SK-N-SH treated with all-trans-retinoic acid at 6 μM for 48 hours (cell line): ENCODE measurements around the gene ATP2C1.

Experiments used
- ATAC-seq: fragments of 200-7000 bp; cut with Tn5 transposase; 3 replicates; pipeline ENCODE4 v1.9.1; 2020; ENCODE audit warnings: mild to moderate bottlenecking, moderate library complexity
- ARNTL ChIP-seq: fragments of 450-650 bp; formaldehyde crosslinking; IDR thresholded peaks from 2 replicates; pipeline ENCODE4 v1.5.0; 2020; ENCODE audit warnings: low read depth, mild to moderate bottlenecking, moderate library complexity, borderline replicate concordance
- CSRNP3 ChIP-seq: fragments of 250-450 bp; sonication (Bioruptor Pico); IDR thresholded peaks from 2 replicates; pipeline ENCODE4 v1.5.1; 2021; ENCODE audit warnings: mild to moderate bottlenecking, moderate library complexity
- ESRRG ChIP-seq: fragments of 250-450 bp; sonication (Bioruptor Pico); IDR thresholded peaks from 2 replicates; pipeline ENCODE4 v1.6.1; 2021; ENCODE audit warnings: mild to moderate bottlenecking
- GLIS3 ChIP-seq: fragments of 250-450 bp; sonication (Bioruptor Pico); IDR thresholded peaks from 2 replicates; pipeline ENCODE4 v1.5.0; 2020; ENCODE audit warnings: mild to moderate bottlenecking, moderate library complexity
- ISL1 ChIP-seq: fragments of 250-450 bp; sonication (Bioruptor Pico); IDR thresholded peaks from 2 replicates; pipeline ENCODE4 v2.1.2; 2022; ENCODE audit warnings: mild to moderate bottlenecking, moderate library complexity
- OSR1 ChIP-seq: fragments of 250-450 bp; sonication (Bioruptor Pico); IDR thresholded peaks from 2 replicates; pipeline ENCODE4 v1.8.0; 2022; ENCODE audit warnings: moderate library complexity, mild to moderate bottlenecking, inconsistent platforms
- POU6F1 ChIP-seq: fragments of 250-450 bp; sonication (Bioruptor Pico); IDR thresholded peaks from 2 replicates; pipeline ENCODE4 v1.8.0; 2021; ENCODE audit warnings: low read depth, mild to moderate bottlenecking, moderate library complexity, borderline replicate concordance
- PPARA ChIP-seq: fragments of 250-450 bp; sonication (Bioruptor Pico); IDR thresholded peaks from 2 replicates; pipeline ENCODE4 v1.5.0; 2020; ENCODE audit warnings: mild to moderate bottlenecking, borderline replicate concordance
- RARB ChIP-seq: fragments of 250-450 bp; sonication (Bioruptor Pico); IDR thresholded peaks from 2 replicates; pipeline ENCODE4 v1.8.0; 2021; ENCODE audit warnings: mild to moderate bottlenecking, moderate library complexity
- SNAI2 ChIP-seq: fragments of 250-450 bp; sonication (Bioruptor Pico); IDR thresholded peaks from 2 replicates; pipeline ENCODE4 v1.5.0; 2020; ENCODE audit warnings: mild to moderate bottlenecking, moderate library complexity
- TOX ChIP-seq: fragments of 250-450 bp; sonication (Bioruptor Pico); IDR thresholded peaks from 2 replicates; pipeline ENCODE4 v1.8.0; 2021; ENCODE audit warnings: mild to moderate bottlenecking, moderate library complexity, borderline replicate concordance
- ZC3H10 ChIP-seq: fragments of 250-450 bp; sonication (Bioruptor Pico); IDR thresholded peaks from 2 replicates; pipeline ENCODE4 v1.5.1; 2021; ENCODE audit warnings: mild to moderate bottlenecking, moderate library complexity
- ZFP3 ChIP-seq: fragments of 250-450 bp; sonication (Bioruptor Pico); IDR thresholded peaks from 2 replicates; pipeline ENCODE4 v1.5.0; 2020; ENCODE audit warnings: mild to moderate bottlenecking, moderate library complexity
- ZFP30 ChIP-seq: fragments of 450-650 bp; formaldehyde crosslinking; IDR thresholded peaks from 2 replicates; pipeline ENCODE4 v1.5.0; 2022; ENCODE audit warnings: mild to moderate bottlenecking, moderate library complexity
- ZNF565 ChIP-seq: fragments of 450-650 bp; formaldehyde crosslinking; conservative IDR thresholded peaks from 2 replicates; pipeline ENCODE4 v1.5.0; 2020; ENCODE audit warnings: low read depth, mild to moderate bottlenecking, moderate library complexity
- ZNF70 ChIP-seq: fragments of 450-650 bp; formaldehyde crosslinking; IDR thresholded peaks from 2 replicates; pipeline ENCODE4 v1.5.0; 2020; ENCODE audit warnings: mild to moderate bottlenecking, moderate library complexity
- TF ChIP-seq, protein P1 (sequence below): fragments of 250-450 bp; sonication (Bioruptor Pico); IDR thresholded peaks from 2 replicates; pipeline ENCODE4 v1.8.0; 2020; ENCODE audit warnings: mild to moderate bottlenecking, moderate library complexity, borderline replicate concordance
- TF ChIP-seq, protein P2 (sequence below): fragments of 250-450 bp; sonication (Bioruptor Pico); IDR thresholded peaks from 2 replicates; pipeline ENCODE4 v1.5.1; 2020; ENCODE audit warnings: low read depth, mild to moderate bottlenecking, moderate library complexity
- TF ChIP-seq, protein P3 (sequence below): fragments of 250-450 bp; sonication (Bioruptor Pico); IDR thresholded peaks from 2 replicates; pipeline ENCODE4 v1.5.0; 2020; ENCODE audit warnings: mild to moderate bottlenecking, moderate library complexity

ATP2C1 gene

GRCh38 chr3:131001071-131001470 lies 107.2 kb downstream of the ATP2C1 start:
- no peak for ATAC-seq
- TF ChIP-seq GLIS3 (CRISPR knock-in tag) (no peak), RARB (CRISPR knock-in tag) (no peak), POU6F1 (CRISPR knock-in tag) (no peak), PPARA (no peak), ARNTL (CRISPR knock-in tag) (no peak), OSR1 (CRISPR knock-in tag) (no peak)
- TF ChIP-seq, protein P1, sequence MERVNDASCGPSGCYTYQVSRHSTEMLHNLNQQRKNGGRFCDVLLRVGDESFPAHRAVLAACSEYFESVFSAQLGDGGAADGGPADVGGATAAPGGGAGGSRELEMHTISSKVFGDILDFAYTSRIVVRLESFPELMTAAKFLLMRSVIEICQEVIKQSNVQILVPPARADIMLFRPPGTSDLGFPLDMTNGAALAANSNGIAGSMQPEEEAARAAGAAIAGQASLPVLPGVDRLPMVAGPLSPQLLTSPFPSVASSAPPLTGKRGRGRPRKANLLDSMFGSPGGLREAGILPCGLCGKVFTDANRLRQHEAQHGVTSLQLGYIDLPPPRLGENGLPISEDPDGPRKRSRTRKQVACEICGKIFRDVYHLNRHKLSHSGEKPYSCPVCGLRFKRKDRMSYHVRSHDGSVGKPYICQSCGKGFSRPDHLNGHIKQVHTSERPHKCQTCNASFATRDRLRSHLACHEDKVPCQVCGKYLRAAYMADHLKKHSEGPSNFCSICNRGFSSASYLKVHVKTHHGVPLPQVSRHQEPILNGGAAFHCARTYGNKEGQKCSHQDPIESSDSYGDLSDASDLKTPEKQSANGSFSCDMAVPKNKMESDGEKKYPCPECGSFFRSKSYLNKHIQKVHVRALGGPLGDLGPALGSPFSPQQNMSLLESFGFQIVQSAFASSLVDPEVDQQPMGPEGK = no peak

DNA sequence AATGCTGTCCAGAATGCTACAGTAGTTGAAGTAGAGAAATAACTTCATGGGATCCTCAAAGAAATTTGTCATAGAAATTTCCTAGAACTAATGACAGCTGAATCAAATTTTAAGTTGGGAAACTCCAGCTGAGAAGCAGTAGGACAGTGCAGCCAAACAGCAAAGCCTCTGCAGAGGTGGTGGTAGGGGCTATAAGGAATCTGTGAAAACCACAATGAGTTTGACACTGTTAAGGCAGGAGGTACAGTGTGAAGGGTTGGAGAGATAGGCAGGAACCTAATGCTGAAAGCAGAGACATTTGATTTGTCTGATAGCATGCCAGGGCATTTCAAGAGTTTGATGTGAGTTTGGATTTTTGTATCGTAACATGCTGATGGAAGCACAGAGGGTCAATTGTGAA lies 110.7 kb downstream of the ATP2C1 start:
- TF ChIP-seq ESRRG (no peak), ZNF565 (CRISPR knock-in tag) (no peak), ZC3H10 (CRISPR knock-in tag) (no peak), ZNF70 (no peak), GLIS3 (CRISPR knock-in tag) (no peak), ARNTL (CRISPR knock-in tag) (no peak), POU6F1 (CRISPR knock-in tag) (no peak), ZFP3 (CRISPR knock-in tag) (no peak), SNAI2 (CRISPR knock-in tag) (no peak), ISL1 (CRISPR knock-in tag) (no peak), ZFP30 (CRISPR knock-in tag) (no peak)
- TF ChIP-seq, protein P2, sequence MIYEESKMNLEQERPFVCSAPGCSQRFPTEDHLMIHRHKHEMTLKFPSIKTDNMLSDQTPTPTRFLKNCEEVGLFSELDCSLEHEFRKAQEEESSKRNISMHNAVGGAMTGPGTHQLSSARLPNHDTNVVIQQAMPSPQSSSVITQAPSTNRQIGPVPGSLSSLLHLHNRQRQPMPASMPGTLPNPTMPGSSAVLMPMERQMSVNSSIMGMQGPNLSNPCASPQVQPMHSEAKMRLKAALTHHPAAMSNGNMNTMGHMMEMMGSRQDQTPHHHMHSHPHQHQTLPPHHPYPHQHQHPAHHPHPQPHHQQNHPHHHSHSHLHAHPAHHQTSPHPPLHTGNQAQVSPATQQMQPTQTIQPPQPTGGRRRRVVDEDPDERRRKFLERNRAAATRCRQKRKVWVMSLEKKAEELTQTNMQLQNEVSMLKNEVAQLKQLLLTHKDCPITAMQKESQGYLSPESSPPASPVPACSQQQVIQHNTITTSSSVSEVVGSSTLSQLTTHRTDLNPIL (CRISPR knock-in tag) = no peak
- TF ChIP-seq, protein P1 = no peak
- TF ChIP-seq, protein P3, sequence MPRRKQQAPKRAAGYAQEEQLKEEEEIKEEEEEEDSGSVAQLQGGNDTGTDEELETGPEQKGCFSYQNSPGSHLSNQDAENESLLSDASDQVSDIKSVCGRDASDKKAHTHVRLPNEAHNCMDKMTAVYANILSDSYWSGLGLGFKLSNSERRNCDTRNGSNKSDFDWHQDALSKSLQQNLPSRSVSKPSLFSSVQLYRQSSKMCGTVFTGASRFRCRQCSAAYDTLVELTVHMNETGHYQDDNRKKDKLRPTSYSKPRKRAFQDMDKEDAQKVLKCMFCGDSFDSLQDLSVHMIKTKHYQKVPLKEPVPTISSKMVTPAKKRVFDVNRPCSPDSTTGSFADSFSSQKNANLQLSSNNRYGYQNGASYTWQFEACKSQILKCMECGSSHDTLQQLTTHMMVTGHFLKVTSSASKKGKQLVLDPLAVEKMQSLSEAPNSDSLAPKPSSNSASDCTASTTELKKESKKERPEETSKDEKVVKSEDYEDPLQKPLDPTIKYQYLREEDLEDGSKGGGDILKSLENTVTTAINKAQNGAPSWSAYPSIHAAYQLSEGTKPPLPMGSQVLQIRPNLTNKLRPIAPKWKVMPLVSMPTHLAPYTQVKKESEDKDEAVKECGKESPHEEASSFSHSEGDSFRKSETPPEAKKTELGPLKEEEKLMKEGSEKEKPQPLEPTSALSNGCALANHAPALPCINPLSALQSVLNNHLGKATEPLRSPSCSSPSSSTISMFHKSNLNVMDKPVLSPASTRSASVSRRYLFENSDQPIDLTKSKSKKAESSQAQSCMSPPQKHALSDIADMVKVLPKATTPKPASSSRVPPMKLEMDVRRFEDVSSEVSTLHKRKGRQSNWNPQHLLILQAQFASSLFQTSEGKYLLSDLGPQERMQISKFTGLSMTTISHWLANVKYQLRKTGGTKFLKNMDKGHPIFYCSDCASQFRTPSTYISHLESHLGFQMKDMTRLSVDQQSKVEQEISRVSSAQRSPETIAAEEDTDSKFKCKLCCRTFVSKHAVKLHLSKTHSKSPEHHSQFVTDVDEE (CRISPR knock-in tag) = no peak
- TF ChIP-seq, all 23 proteins: peak for 0
- ATAC-seq = no peak

DNA sequence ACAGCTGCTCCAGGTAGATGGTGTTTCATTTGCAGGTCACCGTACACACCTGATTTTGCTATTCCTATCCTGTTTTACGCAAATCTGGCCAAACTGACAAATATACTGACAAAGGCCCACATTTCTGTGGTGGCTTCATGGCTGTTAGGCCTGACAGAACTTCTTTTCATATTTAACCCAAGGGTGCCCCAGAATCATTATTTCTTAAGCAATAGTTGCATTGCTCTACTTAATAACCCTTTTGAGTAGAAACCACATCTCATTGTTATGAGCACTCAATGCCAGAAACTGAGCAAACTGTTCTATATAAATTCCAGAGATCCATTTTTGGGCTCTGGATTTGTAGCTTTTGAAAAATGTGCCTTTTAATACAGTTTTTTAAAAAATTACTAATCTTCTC lies 113.4 kb downstream of the ATP2C1 start:
- ATAC-seq = no peak
- TF ChIP-seq RARB (CRISPR knock-in tag) (no peak), ZNF70 (no peak), PPARA (no peak), ESRRG (no peak), TOX (CRISPR knock-in tag) (no peak), CSRNP3 (CRISPR knock-in tag) (no peak)
- TF ChIP-seq, protein P1 = no peak
- TF ChIP-seq, protein P3 (CRISPR knock-in tag) = no peak
